HG03575 (cell line): ENCODE results near the gene SRBD1.

Source experiments
- ATAC-seq: cut with Tn5 transposase; IDR thresholded peaks from one replicate; pipeline ENCODE4 v1.9.1; 2021; ENCODE audit not compliant: unreplicated experiment, insufficient number of reproducible peaks, low FRiP score; ENCODE audit errors: extremely low read depth

SRBD1 gene

GRCh38 chr2:45636008-45636407 is 24.9 kb upstream of the SRBD1 start:
- ATAC-seq, result no peak

GRCh38 chr2:45634223-45634622 is 23.2 kb upstream of the SRBD1 start:
- ATAC-seq, result no peak

- ATAC-seq, result no peak
Measured at GRCh38 chr2:45631955-45632354, 20.9 kb upstream of the SRBD1 start.

GRCh38 chr2:45631319-45631718 is 20.3 kb upstream of the SRBD1 start:
- ATAC-seq, result no peak

- ATAC-seq, result no peak
Measured at GRCh38 chr2:45629971-45630370, 18.9 kb upstream of the SRBD1 start.

- ATAC-seq, result no peak
Measured at GRCh38 chr2:45627911-45628310, 16.8 kb upstream of the SRBD1 start.

GRCh38 chr2:45626387-45627221 is 15.5 kb upstream of the SRBD1 start:
- ATAC-seq, result no peak

- no peak for ATAC-seq
Measured at GRCh38 chr2:45625824-45626223, 14.8 kb upstream of the SRBD1 start.

- ATAC-seq, result no peak
Measured at GRCh38 chr2:45623098-45623497, 12.0 kb upstream of the SRBD1 start.

GRCh38 chr2:45622336-45623075 is 11.4 kb upstream of the SRBD1 start:
- ATAC-seq, result no peak

- ATAC-seq, result no peak
Measured at GRCh38 chr2:45617496-45617895, 6.4 kb upstream of the SRBD1 start.

- no peak for ATAC-seq
Measured at GRCh38 chr2:45616658-45617411, 5.8 kb upstream of the SRBD1 start.

GRCh38 chr2:45614871-45615415 is 3.9 kb upstream of the SRBD1 start:
- ATAC-seq, result no peak

GRCh38 chr2:45614330-45614729 is 3.3 kb upstream of the SRBD1 start:
- no peak for ATAC-seq

- ATAC-seq, result no peak
Measured at GRCh38 chr2:45612731-45613130, 1.7 kb upstream of the SRBD1 start.

GRCh38 chr2:45612285-45612684 is 1.2 kb upstream of the SRBD1 start:
- no peak for ATAC-seq

- ATAC-seq, result peak; percentile 19
Measured at GRCh38 chr2:45610281-45611019, 617 bp downstream of the SRBD1 start.

GRCh38 chr2:45607701-45608100 is 3.4 kb downstream of the SRBD1 start:
- no peak for ATAC-seq

- ATAC-seq, result no peak
Measured at GRCh38 chr2:45606796-45607195, 4.3 kb downstream of the SRBD1 start.
